KMS-11 (cell line): ENCODE data around the gene ARHGAP24.

Source experiments
- H2AFZ ChIP-seq: fragments of 200-600 bp; sonication (generic); 2 replicates; pipeline ENCODE4 v1.6.1; 2016; ENCODE audit warnings: antibody characterized with exemption, mixed run types, low read depth
- H3K27ac ChIP-seq: fragments of 200-600 bp; sonication (generic); 2 replicates; pipeline ENCODE4 v1.6.1; 2016; ENCODE audit warnings: mild to moderate bottlenecking, mixed run types
- H3K27me3 ChIP-seq: fragments of 200-600 bp; sonication (generic); 2 replicates; pipeline ENCODE4 v1.6.1; 2017; ENCODE audit warnings: mild to moderate bottlenecking, low read depth, mixed run types, moderate library complexity; ENCODE audit not compliant: insufficient read depth
- H3K36me3 ChIP-seq: fragments of 200-600 bp; sonication (generic); 2 replicates; pipeline ENCODE4 v1.6.1; 2017; ENCODE audit warnings: mild to moderate bottlenecking, mixed run types; ENCODE audit not compliant: insufficient read depth
- H3K4me1 ChIP-seq: fragments of 200-600 bp; sonication (generic); 2 replicates; pipeline ENCODE4 v1.6.1; 2016; ENCODE audit warnings: mild to moderate bottlenecking, low read depth, mixed run types; ENCODE audit not compliant: poor library complexity, severe bottlenecking
- H3K4me2 ChIP-seq: fragments of 200-600 bp; sonication (generic); 2 replicates; pipeline ENCODE4 v1.7.0; 2016; ENCODE audit warnings: mild to moderate bottlenecking, mixed run types
- H3K4me3 ChIP-seq: fragments of 200-600 bp; sonication (generic); IDR thresholded peaks from 2 replicates; pipeline ENCODE4 v1.6.1; 2017; ENCODE audit warnings: low read depth, low read length, mixed read lengths; ENCODE audit not compliant: insufficient read depth
- H3K79me2 ChIP-seq: fragments of 200-600 bp; sonication (generic); 2 replicates; pipeline ENCODE4 v1.6.1; 2016; ENCODE audit warnings: low read depth, mixed run types; ENCODE audit not compliant: insufficient read depth
- H3K9ac ChIP-seq: fragments of 200-600 bp; sonication (generic); 2 replicates; pipeline ENCODE4 v1.6.1; 2016; ENCODE audit warnings: mild to moderate bottlenecking, mixed run types
- H4K20me1 ChIP-seq: fragments of 200-600 bp; sonication (generic); 2 replicates; pipeline ENCODE4 v1.6.1; 2016; ENCODE audit warnings: mild to moderate bottlenecking, mixed run types; ENCODE audit not compliant: insufficient read depth
- TF ChIP-seq, protein P1 (sequence below): fragments of 200-600 bp; sonication (generic); conservative IDR thresholded peaks from 2 replicates; pipeline ENCODE4 v1.6.1; 2017; ENCODE audit warnings: low read depth, mild to moderate bottlenecking, antibody characterized with exemption, low read length, moderate library complexity, mixed read lengths

Gene ARHGAP24

DNA sequence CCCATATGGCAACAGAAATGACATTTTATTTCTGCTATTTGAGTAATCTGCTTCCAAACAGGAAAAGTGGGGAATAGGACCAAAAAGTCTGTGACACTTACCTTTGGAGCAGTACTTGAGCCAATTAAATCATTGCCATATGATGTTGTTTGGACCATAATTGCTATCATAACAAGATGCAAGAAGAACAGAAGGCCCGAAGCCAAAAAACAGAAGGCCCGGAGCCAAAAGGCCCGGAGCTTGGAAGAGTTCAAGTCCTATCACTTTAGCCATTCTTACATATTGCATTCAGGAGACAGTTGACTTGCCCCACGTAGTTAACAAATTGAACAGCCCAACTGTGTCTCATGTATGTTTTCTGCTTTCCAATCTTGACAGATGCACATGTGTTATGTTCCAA is 285.6 kb downstream of the ARHGAP24 start:
- no peaks in the 10 kb centered on the region for H3K36me3 ChIP-seq
- H3K4me1 ChIP-seq = no peaks in the 10 kb centered on the region
- no peaks in the 10 kb centered on the region for H4K20me1 ChIP-seq
- H3K27me3 ChIP-seq = no peaks in the 10 kb centered on the region
- no peaks in the 10 kb centered on the region for H3K79me2 ChIP-seq
- H3K9ac ChIP-seq = no peak overlapping the region
- no peak overlapping the region for H3K27ac ChIP-seq
- no peak overlapping the region for H2AFZ ChIP-seq
- no peak overlapping the region for H3K4me2 ChIP-seq
- TF ChIP-seq, protein P1, sequence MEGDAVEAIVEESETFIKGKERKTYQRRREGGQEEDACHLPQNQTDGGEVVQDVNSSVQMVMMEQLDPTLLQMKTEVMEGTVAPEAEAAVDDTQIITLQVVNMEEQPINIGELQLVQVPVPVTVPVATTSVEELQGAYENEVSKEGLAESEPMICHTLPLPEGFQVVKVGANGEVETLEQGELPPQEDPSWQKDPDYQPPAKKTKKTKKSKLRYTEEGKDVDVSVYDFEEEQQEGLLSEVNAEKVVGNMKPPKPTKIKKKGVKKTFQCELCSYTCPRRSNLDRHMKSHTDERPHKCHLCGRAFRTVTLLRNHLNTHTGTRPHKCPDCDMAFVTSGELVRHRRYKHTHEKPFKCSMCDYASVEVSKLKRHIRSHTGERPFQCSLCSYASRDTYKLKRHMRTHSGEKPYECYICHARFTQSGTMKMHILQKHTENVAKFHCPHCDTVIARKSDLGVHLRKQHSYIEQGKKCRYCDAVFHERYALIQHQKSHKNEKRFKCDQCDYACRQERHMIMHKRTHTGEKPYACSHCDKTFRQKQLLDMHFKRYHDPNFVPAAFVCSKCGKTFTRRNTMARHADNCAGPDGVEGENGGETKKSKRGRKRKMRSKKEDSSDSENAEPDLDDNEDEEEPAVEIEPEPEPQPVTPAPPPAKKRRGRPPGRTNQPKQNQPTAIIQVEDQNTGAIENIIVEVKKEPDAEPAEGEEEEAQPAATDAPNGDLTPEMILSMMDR = no peak
- H3K4me3 ChIP-seq = no peak overlapping the region

DNA sequence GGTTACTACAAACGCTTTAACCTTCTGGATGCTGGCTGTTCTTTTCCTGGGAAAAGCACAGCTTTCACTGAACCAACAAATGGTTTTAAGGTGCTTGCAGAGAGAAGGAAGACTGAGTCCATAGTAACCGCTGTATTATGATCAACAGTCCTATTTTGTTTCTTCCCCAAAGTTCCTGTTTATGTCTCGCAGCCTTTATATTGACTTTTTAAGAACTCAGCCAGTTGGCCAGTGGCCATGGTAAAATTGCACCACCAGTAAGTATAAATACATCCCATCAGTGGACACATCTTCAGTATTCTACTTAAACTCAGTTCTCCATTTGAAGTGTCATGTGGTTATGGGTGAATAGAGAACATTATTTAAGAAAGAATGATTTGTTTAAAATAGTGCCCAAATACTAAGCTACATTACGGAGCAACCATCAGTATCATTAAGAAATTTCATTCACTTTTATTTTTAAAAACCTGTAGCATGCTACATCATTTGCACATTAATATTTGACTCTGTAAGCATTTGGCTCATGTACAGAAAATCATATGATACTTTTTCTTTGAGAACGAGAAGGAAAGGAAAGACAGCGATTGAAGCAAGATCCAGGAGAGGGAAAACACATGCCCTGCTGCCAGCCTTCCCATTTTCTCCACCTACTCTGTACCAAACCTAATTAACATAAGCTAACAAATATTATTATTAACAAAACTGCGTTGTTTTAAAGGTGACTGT is 287.0 kb downstream of the ARHGAP24 start:
- TF ChIP-seq, protein P1 = no peak
- Histone ChIP-seq H2AFZ (no peak overlapping the region), H3K4me2 (no peak overlapping the region), H3K4me3 (no peak overlapping the region), H3K9ac (no peak overlapping the region), H3K27me3 (no peaks in the 10 kb centered on the region), H3K36me3 (no peaks in the 10 kb centered on the region), H3K4me1 (no peaks in the 10 kb centered on the region), H3K27ac (no peak overlapping the region), H4K20me1 (no peaks in the 10 kb centered on the region), H3K79me2 (no peaks in the 10 kb centered on the region)

DNA sequence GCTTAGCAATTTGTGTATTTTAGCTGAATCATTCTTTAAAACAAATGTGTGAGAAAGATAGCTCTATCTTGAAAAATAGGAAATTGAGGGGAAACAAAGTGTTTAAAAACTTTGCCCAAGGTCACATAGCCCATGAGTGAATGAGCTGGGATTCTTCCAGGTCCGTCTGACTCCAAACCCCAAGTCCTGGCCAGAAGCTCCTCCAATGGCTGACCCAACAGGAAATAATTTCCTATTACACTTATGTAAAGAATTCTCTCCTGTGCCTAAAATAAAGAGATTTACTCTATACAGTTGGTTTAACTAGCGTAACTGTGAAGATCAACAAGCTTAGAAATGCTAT is 287.6 kb downstream of the ARHGAP24 start:
- H3K9ac ChIP-seq = no peak overlapping the region
- H3K4me3 ChIP-seq = no peak overlapping the region
- TF ChIP-seq, protein P1 = no peak
- H3K27me3 ChIP-seq = no peaks in the 10 kb centered on the region
- H3K27ac ChIP-seq = no peak overlapping the region
- H2AFZ ChIP-seq = no peak overlapping the region
- H3K36me3 ChIP-seq = no peaks in the 10 kb centered on the region
- H3K4me2 ChIP-seq = no peak overlapping the region
- H4K20me1 ChIP-seq = no peaks in the 10 kb centered on the region
- H3K4me1 ChIP-seq = no peaks in the 10 kb centered on the region
- H3K79me2 ChIP-seq = no peaks in the 10 kb centered on the region

DNA sequence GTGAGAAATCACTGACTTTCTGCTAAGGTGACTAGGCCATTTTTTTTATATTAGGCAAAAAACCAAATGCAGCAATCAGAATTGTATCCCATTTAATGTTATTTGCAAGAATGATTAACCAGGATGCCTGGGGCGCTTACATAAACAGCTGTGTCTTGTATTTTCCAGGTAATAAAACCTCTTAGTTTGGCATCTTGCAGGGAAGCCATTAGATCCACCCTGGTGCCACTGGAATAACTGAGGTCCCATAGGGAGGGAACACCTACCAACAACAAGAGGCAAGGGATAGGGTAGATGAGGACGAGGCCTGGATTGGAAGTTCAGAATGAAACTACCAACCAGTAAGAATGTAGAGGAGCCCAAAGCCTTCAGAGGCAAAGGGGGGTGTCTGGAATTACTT is 288.3 kb downstream of the ARHGAP24 start:
- no peaks in the 10 kb centered on the region for H3K4me1 ChIP-seq
- no peak overlapping the region for H3K27ac ChIP-seq
- no peaks in the 10 kb centered on the region for H3K79me2 ChIP-seq
- no peaks in the 10 kb centered on the region for H3K36me3 ChIP-seq
- no peak overlapping the region for H3K9ac ChIP-seq
- no peak overlapping the region for H3K4me3 ChIP-seq
- TF ChIP-seq, protein P1 = no peak
- H4K20me1 ChIP-seq = no peaks in the 10 kb centered on the region
- H3K27me3 ChIP-seq = no peaks in the 10 kb centered on the region
- no peak overlapping the region for H3K4me2 ChIP-seq
- no peak overlapping the region for H2AFZ ChIP-seq
